ENCODE measurements around the gene EIF3L. TPM values are rescaled to one million over a fixed set of nuclear protein-coding genes. Genes with fewer than 3 reads are reported as not detected.
A peak's percentile ranks its signal among the peaks of the same experiment; 100 is the strongest.

EIF3L gene
- polyA plus RNA-seq, 1 of the 3 experiments (the other 2 are of a cell fraction): 478 TPM

DNA sequence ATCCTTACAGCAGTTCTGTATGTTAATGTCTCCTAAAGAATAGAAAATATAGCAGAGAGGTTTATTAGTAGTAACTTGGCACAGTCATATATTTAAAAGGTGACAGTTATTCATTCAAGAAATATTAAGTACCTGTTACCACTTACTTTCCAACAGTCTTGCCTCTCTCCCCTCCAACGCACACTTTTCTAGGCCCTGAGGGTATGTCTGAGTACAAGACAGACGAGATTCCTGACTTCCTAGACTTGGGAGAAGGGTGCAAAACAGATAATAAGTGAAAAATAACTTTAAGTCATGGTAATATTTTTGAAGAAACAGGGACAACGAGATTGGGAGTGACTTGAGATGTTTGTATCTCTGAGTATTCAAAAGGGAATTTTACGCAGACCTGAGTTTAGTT is 1.6 kb downstream of the EIF3L start:
- Histone ChIP-seq H2AFZ (ENCODE audit: low read depth) (no peak overlapping the region), H3K9me2 (no peaks in the 10 kb centered on the region), H3K36me3 (replicated peaks in 1 of 2; ENCODE audit: control insufficient read depth in 1 of 2, insufficient read depth in 2 of 2, low read length in 1 of 2) (peaks cover 41 to 54% of the 10 kb centered on the region in 2 experiments), H4K20me1 (ENCODE audit: insufficient read depth) (peaks cover 10% of the 10 kb centered on the region; the same call in 1 of the 2 replicates), H3K9ac (peak overlapping the region; percentile 92; the same call in 1 of the 2 replicates), H3F3A (replicated peaks; ENCODE audit: insufficient read depth) (peaks cover 18% of the 10 kb centered on the region), H3K27ac (ENCODE audit: low read depth in 2 of 2, low read length in 1 of 2) (no peak overlapping the region), H3K9me3 (no peaks in the 10 kb centered on the region), H3K27me3 (ENCODE audit: insufficient read depth) (no peaks in the 10 kb centered on the region), H3K4me1 (ENCODE audit: control insufficient read depth in 1 of 2, insufficient read depth in 2 of 2, low read depth in 1 of 2, low read length in 1 of 2) (peaks cover 11 to 13% of the 10 kb centered on the region in 2 experiments; a peak in 3 of 4 replicates), H3K4me2 (peak overlapping the region; percentile 98), H3K4me3 (ENCODE audit: low read depth in 2 of 2, low read length in 1 of 2) (peak overlapping the region in 1 of 2 experiments; percentile 98; a peak in 2 of 4 replicates), H3K79me2 (ENCODE audit: insufficient read depth) (peaks cover 79% of the 10 kb centered on the region)
- ChIA-PET CTCF (interaction anchor here (1.7 to 4.0 kb wide), 2 partner anchors 13 to 33 kb away, joined by 13 to 15 read pairs; no protein-coding TSS in a partner anchor), POLR2A (no interaction called here)
- TF ChIP-seq, protein P1, sequence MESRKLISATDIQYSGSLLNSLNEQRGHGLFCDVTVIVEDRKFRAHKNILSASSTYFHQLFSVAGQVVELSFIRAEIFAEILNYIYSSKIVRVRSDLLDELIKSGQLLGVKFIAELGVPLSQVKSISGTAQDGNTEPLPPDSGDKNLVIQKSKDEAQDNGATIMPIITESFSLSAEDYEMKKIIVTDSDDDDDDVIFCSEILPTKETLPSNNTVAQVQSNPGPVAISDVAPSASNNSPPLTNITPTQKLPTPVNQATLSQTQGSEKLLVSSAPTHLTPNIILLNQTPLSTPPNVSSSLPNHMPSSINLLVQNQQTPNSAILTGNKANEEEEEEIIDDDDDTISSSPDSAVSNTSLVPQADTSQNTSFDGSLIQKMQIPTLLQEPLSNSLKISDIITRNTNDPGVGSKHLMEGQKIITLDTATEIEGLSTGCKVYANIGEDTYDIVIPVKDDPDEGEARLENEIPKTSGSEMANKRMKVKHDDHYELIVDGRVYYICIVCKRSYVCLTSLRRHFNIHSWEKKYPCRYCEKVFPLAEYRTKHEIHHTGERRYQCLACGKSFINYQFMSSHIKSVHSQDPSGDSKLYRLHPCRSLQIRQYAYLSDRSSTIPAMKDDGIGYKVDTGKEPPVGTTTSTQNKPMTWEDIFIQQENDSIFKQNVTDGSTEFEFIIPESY (IDR thresholded peaks at IDR 0.05; ENCODE audit: borderline replicate concordance, low read depth): no peak
- TF ChIP-seq TAF1 (IDR thresholded peaks at IDR 0.05; ENCODE audit: borderline replicate concordance, low read depth, low read length) (no peak), TCF12 (IDR thresholded peaks at IDR 0.05) (no peak), YY1 (IDR thresholded peaks at IDR 0.05; ENCODE audit: low read depth) (no peak), NFIC (IDR thresholded peaks at IDR 0.05; ENCODE audit: borderline replicate concordance) (no peak), POLR2AphosphoS5 (IDR thresholded peaks at IDR 0.05; ENCODE audit: low read depth, low read length) (no peak), TEAD4 (IDR thresholded peaks at IDR 0.05; ENCODE audit: borderline replicate concordance, insufficient read depth) (no peak), ELF1 (IDR thresholded peaks at IDR 0.05) (no peak), SIN3A (IDR thresholded peaks at IDR 0.05; ENCODE audit: borderline replicate concordance, low read depth, low read length) (no peak), REST (IDR thresholded peaks at IDR 0.05; ENCODE audit: low read depth, low read length) (no peak), FOXM1 (IDR thresholded peaks at IDR 0.05; ENCODE audit: low read depth) (no peak), SMC3 (IDR thresholded peaks at IDR 0.05; ENCODE audit: low read depth, low read length) (no peak), CHD2 (IDR thresholded peaks at IDR 0.05; ENCODE audit: low read length, partially characterized antibody) (no peak), NRF1 (IDR thresholded peaks at IDR 0.05; ENCODE audit: low read depth, low read length) (no peak), RAD21 (IDR thresholded peaks at IDR 0.05; ENCODE audit: low read length) (no peak)
- 81% methylated on average over 4 of the region's 4 CpGs for WGBS (ENCODE audit: low lambda C conversion rate)
- DNase-seq: no peak

Data from SK-N-SH (cell line).